ENCODE results near the gene ZFAND2B. TPM values are rescaled to one million over a fixed set of nuclear protein-coding genes. Genes with fewer than 3 reads are reported as not detected.
A peak's percentile ranks its signal among the peaks of the same experiment; 100 is the strongest.

The ZFAND2B gene
- total RNA-seq, 4 donors from 2014 or later, result 43.7 to 129 (median 112) TPM

- peak; percentile 73 to 81 (median 74) for DNase-seq
- TF ChIP-seq POLR2A (IDR thresholded peaks at IDR 0.05) (no peak), CTCF (IDR thresholded peaks at IDR 0.05) (no peak)
- Histone ChIP-seq H3K4me3 (peak overlapping the region; percentile 77 to 85 (median 82)), H3K27me3 (no peaks in the 10 kb centered on the region), H3K27ac (peak overlapping the region; percentile 88 to 97 (median 94)), H3K36me3 (peaks cover 0 to 50% (median 0%) of the 10 kb centered on the region in 3 donors), H3K9me3 (no peaks in the 10 kb centered on the region), H3K4me1 (peaks cover 0 to 26% (median 18%) of the 10 kb centered on the region in 4 donors)
These were observed 23.5 kb downstream of the ZFAND2B start for GRCh38 chr2:219230059-219230540.

GRCh38 chr2:219234331-219234730, 27.7 kb downstream of the ZFAND2B start:
- TF ChIP-seq CTCF (IDR thresholded peaks at IDR 0.05) (no peak), POLR2A (IDR thresholded peaks at IDR 0.05) (no peak)
- H3K4me3 ChIP-seq, result no peak overlapping the region
- H3K27ac ChIP-seq, result no peak overlapping the region
- H3K27me3 ChIP-seq, result no peaks in the 10 kb centered on the region
- H3K9me3 ChIP-seq, result no peaks in the 10 kb centered on the region
- no peak for DNase-seq
- H3K36me3 ChIP-seq, result peaks cover 0 to 75% (median 0%) of the 10 kb centered on the region in 3 donors
- peaks cover 0 to 11% (median 5%) of the 10 kb centered on the region in 4 donors for H3K4me1 ChIP-seq

- H3K4me1 ChIP-seq, result peaks cover under 1 to 39% (median 23%) of the 10 kb centered on the region in 4 donors
- no peaks in the 10 kb centered on the region for H3K9me3 ChIP-seq
- H3K27ac ChIP-seq, result peak overlapping the region in 2 of 4 donors; percentile 63 to 64
- H3K4me3 ChIP-seq, result peak overlapping the region in 2 of 4 donors; percentile 33 to 36
- H3K27me3 ChIP-seq, result no peaks in the 10 kb centered on the region
- DNase-seq, result peak in 2 of 3 donors; percentile 68 to 80
- peaks cover 0 to 8% (median 0%) of the 10 kb centered on the region in 3 donors for H3K36me3 ChIP-seq
- TF ChIP-seq CTCF (IDR thresholded peaks at IDR 0.05) (no peak), POLR2A (IDR thresholded peaks at IDR 0.05) (peak in 1 of 2 donors; percentile 36)
These were observed 36.7 kb downstream of the ZFAND2B start for GRCh38 chr2:219243291-219243761.

- TF ChIP-seq CTCF (IDR thresholded peaks at IDR 0.05) (no peak), POLR2A (IDR thresholded peaks at IDR 0.05) (no peak)
- H3K27ac ChIP-seq, result peak overlapping the region; percentile 86 to 98 (median 92)
- H3K4me1 ChIP-seq, result peaks cover 7 to 54% (median 36%) of the 10 kb centered on the region in 4 donors
- H3K27me3 ChIP-seq, result no peaks in the 10 kb centered on the region
- no peak for DNase-seq
- no peaks in the 10 kb centered on the region for H3K36me3 ChIP-seq
- H3K4me3 ChIP-seq, result peak overlapping the region; percentile 65 to 88 (median 76)
- H3K9me3 ChIP-seq, result no peaks in the 10 kb centered on the region
These were observed 38.2 kb downstream of the ZFAND2B start for GRCh38 chr2:219244789-219245147.

GRCh38 chr2:219245148-219245898, 38.7 kb downstream of the ZFAND2B start, which contains the start of the genes GLB1L and STK16:
GLB1L (minus strand) TSS chr2:219245444; CDS start chr2:219243573, 1,871 bp downstream.
STK16 (plus strand) TSS chr2:219245479; CDS start chr2:219246000, 521 bp downstream.
- Histone ChIP-seq H3K27ac (peak within 1 kb of the TSS; percentile 86 to 98 (median 92)), H3K27me3 (no peaks in the 10 kb centered on the region), H3K4me1 (peaks cover 7 to 59% (median 41%) of the 10 kb centered on the region in 4 donors), H3K36me3 (peaks cover 0 to under 1% (median 0%) of the 10 kb centered on the region in 3 donors), H3K4me3 (peak within 1 kb of the TSS; percentile 65 to 88 (median 76)), H3K9me3 (no peaks in the 10 kb centered on the region)
- DNase-seq, result peak; percentile 88 to 98 (median 96)
- TF ChIP-seq CTCF (IDR thresholded peaks at IDR 0.05), result peak in 1 of 6 experiments; percentile 21
- TF ChIP-seq POLR2A (IDR thresholded peaks at IDR 0.05), result peak; percentile 77 to 78
